Bronchial epithelial cell (primary cell): ENCODE measurements around the gene WWC2. TPM values are rescaled to one million over a fixed set of nuclear protein-coding genes. Genes with fewer than 3 reads are reported as not detected.

Source experiments
- DNase-seq: peaks from one replicate; pipeline ENCODE4 v3.0.0-alpha.2; 2010; ENCODE audit warnings: low read depth
- FAIRE-seq: peaks from 2 replicates; lab custom pipeline; 2011; peaks lifted over from hg19 to GRCh38; lab: Jason Lieb, UNC
- H3K27me3 ChIP-seq: 2 replicates; pipeline ENCODE4 v1.5.1; 2011; ENCODE audit warnings: low read length; ENCODE audit not compliant: control insufficient read depth, insufficient read depth
- H3K36me3 ChIP-seq: 2 replicates; pipeline ENCODE4 v1.5.1; 2011; ENCODE audit warnings: low read length; ENCODE audit not compliant: control insufficient read depth, insufficient read depth
- H3K4me3 ChIP-seq: 2 replicates; pipeline ENCODE4 v1.5.1; 2011; ENCODE audit warnings: mild to moderate bottlenecking, low read depth, low read length, control low read depth
- total RNA-seq: library from RNA; depleted of rRNA; stranded (reverse); fragments of >200 nt; gene quantifications from 2 replicates; pipeline ENCODE4 v1.2.1, GENCODE V29; 2014
- TF ChIP-seq, protein P1 (sequence below): IDR thresholded peaks from 2 replicates; pipeline ENCODE4 v1.5.1; 2011; ENCODE audit warnings: mild to moderate bottlenecking, moderate library complexity, low read length, control low read depth, inconsistent platforms; ENCODE audit not compliant: insufficient read depth, severe bottlenecking

Gene WWC2
- total RNA-seq, 1 donor from 2014 or later: 13.2 TPM

- TF ChIP-seq, protein P1, sequence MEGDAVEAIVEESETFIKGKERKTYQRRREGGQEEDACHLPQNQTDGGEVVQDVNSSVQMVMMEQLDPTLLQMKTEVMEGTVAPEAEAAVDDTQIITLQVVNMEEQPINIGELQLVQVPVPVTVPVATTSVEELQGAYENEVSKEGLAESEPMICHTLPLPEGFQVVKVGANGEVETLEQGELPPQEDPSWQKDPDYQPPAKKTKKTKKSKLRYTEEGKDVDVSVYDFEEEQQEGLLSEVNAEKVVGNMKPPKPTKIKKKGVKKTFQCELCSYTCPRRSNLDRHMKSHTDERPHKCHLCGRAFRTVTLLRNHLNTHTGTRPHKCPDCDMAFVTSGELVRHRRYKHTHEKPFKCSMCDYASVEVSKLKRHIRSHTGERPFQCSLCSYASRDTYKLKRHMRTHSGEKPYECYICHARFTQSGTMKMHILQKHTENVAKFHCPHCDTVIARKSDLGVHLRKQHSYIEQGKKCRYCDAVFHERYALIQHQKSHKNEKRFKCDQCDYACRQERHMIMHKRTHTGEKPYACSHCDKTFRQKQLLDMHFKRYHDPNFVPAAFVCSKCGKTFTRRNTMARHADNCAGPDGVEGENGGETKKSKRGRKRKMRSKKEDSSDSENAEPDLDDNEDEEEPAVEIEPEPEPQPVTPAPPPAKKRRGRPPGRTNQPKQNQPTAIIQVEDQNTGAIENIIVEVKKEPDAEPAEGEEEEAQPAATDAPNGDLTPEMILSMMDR: no peak
- Histone ChIP-seq H3K27me3 (no peaks in the 10 kb centered on the region), H3K4me3 (no peak overlapping the region), H3K36me3 (peaks cover 10% of the 10 kb centered on the region)
- DNase-seq: no peak
- no peak for FAIRE-seq
These were observed 185.3 kb downstream of the WWC2 start for GRCh38 chr4:183284258-183284785.

GRCh38 chr4:183284965-183285364 is 185.9 kb downstream of the WWC2 start:
- FAIRE-seq: no peak

GRCh38 chr4:183285886-183286285 is 186.8 kb downstream of the WWC2 start:
- no peak for DNase-seq
- H3K36me3 ChIP-seq: peaks cover 10% of the 10 kb centered on the region
- no peak for FAIRE-seq
- H3K27me3 ChIP-seq: no peaks in the 10 kb centered on the region
- H3K4me3 ChIP-seq: no peak overlapping the region
- TF ChIP-seq, protein P1: no peak

More at GRCh38 chr4:183284965-183285364, 185.9 kb downstream of the WWC2 start:
- TF ChIP-seq, protein P1: no peak
- no peak for DNase-seq
- Histone ChIP-seq H3K36me3 (peaks cover 10% of the 10 kb centered on the region), H3K27me3 (no peaks in the 10 kb centered on the region), H3K4me3 (no peak overlapping the region)

GRCh38 chr4:183286590-183287308 is 187.7 kb downstream of the WWC2 start:
- no peak overlapping the region for H3K4me3 ChIP-seq
- no peak for FAIRE-seq
- no peaks in the 10 kb centered on the region for H3K27me3 ChIP-seq
- TF ChIP-seq, protein P1: no peak
- no peak for DNase-seq
- peaks cover 10% of the 10 kb centered on the region for H3K36me3 ChIP-seq

DNA sequence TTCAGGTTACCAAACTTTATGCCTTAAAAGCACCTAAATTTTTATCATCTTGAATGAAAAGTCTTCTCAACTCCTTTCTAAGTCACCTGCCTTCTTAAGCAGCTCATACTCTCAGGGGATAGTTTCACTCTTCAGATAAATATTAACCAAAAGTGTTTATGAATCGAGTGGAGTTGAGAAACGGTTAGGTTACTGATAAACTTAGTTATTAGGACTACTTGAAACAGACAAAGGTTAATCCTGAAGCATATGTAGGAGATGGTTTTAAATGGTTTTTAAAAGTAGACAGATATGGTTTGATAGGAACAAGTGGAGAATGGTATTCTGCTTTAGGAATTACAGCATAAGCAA is 188.2 kb downstream of the WWC2 start:
- Histone ChIP-seq H3K4me3 (no peak overlapping the region), H3K36me3 (peaks cover 10% of the 10 kb centered on the region), H3K27me3 (no peaks in the 10 kb centered on the region)
- DNase-seq (no peak), FAIRE-seq (no peak)
- TF ChIP-seq, protein P1: no peak
